ENCODE data around the gene MALT1.

Gene MALT1

DNA sequence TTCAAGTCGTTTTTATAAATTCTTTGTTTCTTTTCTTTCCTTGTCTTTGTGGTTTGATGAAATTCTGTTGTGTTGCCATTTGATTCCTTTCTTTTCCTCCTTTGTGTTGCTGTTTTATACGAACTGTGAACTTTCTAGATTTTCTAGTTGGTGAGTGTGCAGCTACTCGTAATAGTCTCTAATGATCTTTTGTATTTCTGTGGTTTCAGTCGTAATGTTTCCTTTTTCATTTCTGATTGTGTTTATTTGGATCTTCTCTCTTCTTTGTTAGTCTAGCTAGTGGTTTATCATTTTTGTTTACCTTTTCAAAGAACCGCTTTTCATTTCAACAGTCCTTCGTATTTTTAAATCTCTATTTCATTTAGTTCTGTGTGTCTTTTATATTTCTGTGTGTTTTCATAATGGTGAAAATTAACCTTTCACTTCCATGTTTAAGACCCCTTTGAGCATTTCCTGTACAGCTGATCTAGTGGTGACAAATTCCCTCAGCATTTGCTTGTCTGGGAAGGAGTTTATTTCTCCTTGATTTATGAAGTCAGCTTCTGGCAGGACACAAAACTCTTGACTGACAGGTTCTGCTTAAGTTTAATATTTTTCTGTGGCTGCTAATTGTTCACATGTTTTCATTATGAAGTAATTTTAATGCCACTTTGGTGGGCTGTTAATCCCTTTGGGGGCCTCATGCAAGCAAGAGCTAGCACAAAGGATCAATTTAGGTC, 16.2 kb upstream of the MALT1 start:
- no peak for DNase-seq

DNA sequence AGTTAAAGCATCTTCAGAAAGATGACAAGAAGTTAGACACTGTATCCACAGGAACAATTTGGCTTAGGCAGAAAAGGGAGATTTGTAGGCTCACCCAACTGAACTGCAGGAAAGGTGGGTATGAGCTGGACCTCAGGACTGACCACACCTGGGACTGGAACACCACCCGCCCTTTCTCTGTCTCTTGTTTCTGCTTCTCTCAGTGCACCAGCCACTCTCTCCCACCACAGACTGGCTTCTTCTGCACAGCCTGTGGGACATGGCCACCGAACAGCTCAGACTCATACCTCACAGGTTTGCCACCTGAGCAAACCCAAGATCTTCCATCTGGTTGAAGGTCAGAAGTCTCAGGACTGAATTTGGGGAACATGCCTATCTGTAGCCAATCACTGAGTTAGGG, 14.2 kb upstream of the MALT1 start:
- DNase-seq, result no peak

DNA sequence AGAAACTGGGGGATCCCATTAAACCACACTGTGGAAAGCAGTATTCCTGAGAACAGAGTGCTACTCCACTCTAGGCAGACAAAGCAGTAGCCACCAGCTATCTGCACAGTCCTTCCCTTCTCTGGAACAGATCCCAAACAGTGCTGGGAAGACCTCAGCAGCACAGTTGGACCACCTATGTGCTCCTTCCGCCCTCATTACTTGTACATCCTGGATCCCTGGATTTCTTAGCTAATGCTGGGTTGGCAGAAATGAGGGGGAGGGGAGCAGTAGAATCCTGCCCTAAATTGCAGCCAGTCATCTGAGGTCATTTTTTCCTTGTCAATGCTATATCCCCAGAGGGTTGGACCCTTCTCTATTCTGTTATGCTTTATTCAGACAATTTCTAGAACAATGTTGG, 13.8 kb upstream of the MALT1 start:
- no peak for DNase-seq

DNA sequence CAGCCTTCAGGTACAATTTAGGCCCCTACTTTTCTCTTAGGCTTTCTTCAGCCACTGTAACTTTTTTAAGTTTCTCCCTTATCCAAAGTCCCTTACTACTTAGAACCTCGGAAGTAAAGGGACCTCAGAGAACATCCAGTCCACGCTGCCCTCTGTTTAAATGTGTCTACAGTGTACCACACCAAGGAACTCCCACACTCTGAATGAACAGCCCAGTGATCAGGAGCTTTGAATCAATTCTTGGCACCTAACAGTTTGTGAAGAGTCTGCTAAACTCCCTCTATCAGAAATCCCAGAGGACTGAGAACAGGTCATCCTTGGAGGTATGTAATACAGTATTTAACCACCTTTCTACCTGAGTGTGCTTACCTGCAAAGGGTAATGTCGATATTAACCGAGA, 11.6 kb upstream of the MALT1 start:
- DNase-seq, result no peak

DNA sequence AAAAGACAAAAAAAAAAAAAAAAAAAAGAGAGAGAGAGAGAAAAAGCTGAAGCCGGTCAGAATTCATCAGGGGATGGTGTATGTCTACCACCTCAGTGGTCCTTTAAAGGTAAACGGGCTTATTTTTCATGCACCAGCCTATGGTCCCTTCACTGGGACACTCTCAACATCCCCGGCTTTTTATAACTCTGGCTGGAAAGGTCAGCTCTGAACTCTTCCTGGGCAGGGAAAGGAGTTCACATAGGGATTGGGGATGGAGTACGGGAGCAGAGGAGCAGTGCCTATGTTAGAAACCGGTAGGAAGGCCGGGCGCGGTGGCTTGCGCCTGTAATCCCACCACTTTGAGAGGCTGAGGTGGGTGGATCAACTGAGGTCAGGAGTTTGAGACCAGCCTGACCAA, 10.3 kb upstream of the MALT1 start:
- no peak for DNase-seq

DNA sequence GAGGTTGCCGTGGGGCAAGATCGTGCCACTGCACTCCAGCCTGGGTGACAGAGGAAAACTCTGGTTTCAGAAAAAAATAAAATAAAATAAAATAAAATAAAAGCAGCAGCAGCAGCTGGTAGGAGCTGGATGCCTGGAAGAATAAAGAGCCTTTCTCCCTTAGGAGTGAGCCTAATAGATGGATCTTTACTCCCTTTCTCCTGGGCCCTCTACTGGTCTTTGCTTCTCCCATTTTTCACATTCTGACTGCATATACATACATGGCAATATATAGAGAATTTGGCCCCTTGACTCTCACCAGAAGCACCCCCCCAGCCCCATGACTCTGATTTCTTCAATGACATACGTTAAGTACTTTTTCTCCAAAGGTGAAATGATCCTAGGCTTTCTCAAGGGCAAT, 9.8 kb upstream of the MALT1 start:
- DNase-seq, result no peak

DNA sequence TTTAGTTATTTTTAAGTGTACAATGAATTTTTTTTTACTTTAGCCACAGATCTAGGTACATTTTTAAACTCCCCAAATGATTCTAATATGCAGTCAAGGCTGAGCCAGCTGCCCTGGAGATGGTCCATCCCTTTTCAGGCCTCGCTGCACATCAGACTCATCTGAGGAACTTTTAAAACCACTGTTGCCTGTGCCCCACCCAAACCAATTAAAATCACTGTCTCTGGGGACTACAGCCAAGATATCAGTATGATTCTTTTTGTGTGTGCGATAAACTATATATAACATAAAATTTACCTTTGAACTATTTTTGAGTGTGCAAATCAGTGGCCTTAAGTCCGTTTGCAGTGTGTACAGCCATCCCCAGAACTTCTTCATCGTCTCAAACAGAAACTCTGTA, 9.1 kb upstream of the MALT1 start:
- DNase-seq, result no peak

DNA sequence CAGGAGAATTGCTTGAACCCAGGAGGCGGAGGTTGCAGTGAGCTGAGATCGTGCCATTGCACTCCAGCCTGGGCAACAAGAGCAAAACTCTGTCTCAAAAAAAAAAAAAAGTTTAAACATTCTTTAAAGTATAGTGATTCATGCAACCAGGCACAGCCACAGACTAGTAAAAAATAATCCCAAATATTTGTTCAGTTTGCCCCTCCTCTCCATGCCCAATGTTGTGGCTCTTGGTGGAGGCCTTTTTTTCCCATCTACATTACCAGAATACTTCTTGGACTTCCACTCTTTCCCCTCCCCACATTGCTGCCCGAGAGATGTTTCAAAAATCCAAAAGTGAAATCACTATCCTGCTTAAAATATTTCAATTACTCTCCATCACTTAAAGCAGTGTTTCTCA, 5.1 kb upstream of the MALT1 start:
- DNase-seq, result no peak

DNA sequence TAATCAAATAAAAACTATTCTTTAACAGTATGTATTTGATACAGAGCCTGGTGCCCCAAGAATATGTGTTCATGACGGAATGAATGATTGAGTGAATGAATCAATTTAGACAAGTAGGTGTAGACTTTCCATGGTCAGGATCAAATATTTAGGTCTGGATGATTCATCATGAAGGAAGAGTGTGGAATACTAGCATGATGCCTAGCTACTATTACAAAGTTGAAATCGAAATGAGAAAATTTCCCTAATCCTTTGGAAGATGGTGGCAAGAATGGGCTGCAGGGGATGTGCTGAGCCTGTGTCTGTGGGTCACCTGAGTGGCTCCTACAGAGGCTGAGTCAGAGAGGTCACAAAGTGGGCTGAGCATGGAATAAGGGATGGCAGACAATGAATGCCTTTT, 3.1 kb upstream of the MALT1 start:
- no peak for DNase-seq

DNA sequence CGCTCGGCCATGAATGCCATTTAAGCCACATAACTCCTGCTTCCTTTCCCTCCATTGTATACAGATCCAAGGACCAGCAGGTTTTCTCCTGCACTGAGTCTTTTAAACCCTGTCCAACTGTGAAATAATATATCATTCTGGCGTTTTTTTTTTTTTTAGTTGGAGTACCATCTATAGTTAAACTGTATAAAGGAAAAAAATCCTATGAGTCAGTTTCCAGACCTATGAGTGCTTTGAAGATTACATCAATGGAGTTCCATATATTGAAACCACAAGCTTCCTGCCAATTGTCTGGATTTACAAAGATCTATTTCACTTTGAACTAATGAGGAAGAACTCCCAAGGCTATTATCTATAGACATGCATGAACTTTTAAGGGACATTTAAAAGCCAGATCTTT, 2.4 kb upstream of the MALT1 start:
- DNase-seq, result no peak

DNA sequence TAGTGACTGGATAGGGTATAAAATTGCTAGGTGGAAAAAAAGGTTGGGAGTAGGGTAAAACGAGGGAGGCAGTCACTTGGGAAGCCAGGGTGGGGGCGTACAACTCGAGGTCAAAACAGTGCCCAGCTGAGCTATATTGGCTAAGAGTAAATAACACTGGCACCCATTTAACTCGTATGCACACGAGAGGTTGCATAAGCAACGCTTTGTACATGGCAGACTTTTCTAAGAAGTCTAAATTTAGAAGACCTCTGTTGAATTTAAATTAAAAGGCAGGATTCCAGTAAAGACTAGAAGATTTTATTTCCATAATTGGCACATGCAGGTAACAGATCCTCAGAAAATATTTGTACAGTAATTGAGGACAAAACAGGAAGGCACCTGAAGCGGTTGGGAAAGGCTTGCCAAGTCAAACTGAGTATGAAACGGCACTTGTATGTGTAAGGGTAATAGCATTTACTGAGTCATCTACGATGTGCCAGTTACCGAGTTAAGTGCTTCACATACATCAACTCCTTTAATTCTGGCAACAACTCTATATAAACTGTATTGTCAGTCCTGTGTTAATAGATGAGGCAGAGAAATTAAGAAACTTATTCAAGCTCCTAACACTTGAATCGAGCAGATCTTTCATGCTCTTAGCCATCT, 1.4 kb upstream of the MALT1 start:
- DNase-seq, result no peak

DNA sequence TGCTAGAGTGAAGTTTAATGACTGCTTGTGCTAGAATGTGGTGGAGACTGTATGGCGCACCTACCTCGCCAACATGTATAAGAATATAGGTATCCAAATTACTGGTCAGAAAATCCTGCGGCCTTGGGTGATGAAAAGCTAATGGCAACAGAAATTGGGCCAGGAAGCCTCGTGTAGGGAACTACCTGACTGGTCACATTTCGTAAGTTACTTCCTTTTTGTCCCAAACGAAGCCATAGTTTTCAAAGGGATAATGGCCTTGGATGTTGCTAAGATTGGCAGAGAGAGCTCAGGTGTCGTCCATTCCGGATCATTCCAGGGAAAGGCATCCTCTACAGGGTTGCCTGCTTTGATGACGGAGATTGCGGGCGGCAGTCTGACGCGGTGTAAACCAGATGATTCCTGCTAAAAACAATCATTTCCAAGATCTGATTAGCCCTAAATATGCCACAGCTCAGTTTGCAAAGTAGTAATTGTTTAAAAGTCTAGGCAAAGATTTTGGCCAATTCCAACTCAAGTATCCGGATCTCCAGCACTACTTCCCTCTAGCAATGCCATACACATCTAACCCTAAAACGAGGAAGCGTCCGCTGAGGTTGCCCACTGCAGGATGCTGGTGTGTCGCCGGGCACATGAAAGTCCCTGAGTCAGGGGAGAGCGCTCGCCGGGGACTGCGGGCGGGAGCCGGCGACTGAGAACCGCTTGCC, 708 bp upstream of the MALT1 start:
- DNase-seq, result no peak

DNA sequence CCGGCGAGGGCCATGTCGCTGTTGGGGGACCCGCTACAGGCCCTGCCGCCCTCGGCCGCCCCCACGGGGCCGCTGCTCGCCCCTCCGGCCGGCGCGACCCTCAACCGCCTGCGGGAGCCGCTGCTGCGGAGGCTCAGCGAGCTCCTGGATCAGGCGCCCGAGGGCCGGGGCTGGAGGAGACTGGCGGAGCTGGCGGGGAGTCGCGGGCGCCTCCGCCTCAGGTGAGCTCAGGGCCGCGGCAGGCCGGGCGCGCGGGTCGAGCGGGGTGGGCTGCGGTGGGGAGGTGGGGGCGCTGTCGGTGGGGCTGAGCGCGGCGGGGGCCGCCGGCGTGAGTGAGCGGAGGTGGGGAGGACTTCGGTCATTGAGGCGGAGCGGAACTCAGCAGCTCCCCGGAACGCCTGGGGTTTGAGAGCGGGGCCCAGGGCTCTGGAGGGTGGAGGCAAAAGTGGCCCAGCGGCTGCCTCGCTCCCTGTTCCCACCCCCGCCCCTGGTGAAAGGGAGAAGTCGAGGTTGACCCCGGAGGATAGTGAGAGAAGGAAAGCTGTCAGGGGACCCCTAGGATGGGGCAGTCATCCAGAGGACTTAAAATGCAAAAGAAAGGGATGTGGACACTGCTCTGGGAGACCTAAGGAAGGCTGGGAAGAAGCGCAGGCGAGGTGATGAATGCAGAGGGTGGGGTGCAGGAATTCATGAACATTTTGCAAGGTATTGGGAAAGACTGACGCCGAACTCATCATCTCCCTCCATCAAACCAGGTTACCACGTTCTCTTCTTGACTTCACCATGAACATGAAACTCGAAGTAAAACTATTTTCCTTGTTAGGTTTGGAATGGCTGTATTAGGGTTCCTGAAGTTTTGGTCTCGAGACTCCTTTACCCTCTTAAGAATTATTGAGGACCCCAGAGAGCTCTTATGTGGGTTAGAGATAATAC, 633 bp downstream of the MALT1 start:
- DNase-seq, result peak in 1 of 2 experiments; percentile 46

DNA sequence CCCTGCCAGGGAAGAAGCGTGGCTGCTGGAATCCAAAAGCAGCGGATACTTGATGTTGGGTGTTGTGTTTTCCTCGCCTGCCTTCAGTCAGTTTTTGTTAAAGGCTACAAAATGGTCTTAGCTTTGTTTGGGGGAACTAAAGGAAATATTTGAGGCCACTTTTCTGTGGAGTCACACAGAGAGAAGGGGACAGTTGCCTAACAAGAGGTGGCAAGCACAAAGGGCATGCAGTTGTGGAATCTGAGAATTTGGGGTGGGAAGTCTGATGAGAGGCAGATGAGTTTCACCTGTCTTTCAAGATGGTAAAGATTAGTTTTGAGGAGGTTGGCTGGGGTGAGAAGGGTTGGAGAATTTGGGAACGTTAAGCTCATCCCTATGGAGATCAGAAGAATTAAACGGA, 2.9 kb downstream of the MALT1 start:
- DNase-seq, result no peak

DNA sequence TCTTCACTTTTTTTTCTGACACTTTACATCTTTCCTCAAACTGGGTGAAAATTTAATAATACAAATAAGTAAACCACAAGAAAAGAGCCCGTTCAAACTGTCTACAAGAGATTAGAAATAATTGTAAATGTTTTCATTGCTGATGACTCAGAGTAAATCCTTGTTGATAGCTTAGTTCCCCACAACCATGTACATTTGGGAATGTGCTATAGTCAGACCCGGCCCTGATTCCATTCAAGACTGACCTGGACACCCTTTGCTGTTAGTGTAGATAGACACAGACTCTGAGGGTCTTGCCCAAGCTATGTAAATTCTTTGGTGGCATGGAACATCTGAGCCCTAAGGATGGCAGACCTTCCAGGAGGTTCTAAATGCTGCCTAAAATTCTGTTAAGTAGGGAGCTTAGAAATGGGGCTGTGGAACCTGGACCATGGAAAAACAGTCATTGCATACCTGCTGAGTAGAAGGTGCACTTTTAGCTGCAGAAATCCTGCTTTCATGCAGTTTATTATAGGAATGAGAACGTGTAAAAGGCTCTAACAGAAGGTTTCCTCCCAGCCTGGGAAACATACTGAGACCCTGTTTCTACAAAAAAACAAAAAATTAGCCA, 3.7 kb downstream of the MALT1 start:
- no peak for DNase-seq

DNA sequence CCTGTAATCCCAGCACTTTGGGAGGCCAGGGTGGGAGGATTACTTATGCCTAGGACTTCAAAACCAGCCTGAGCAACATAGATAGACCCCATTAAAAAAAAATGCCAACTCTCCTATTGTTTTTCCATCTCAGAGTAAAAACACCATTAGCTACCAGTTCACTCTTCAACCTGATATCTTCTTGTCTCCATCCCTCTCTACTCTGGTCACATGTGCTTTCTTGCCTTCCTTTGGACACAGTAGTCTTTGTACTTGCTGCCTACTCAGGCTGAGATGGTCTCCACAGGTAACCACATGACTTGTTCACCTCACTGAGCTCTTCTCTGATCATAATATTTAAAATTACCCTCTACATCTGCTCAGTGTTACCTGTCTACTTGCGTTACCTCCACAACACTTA, 5.0 kb downstream of the MALT1 start:
- no peak for DNase-seq

DNA sequence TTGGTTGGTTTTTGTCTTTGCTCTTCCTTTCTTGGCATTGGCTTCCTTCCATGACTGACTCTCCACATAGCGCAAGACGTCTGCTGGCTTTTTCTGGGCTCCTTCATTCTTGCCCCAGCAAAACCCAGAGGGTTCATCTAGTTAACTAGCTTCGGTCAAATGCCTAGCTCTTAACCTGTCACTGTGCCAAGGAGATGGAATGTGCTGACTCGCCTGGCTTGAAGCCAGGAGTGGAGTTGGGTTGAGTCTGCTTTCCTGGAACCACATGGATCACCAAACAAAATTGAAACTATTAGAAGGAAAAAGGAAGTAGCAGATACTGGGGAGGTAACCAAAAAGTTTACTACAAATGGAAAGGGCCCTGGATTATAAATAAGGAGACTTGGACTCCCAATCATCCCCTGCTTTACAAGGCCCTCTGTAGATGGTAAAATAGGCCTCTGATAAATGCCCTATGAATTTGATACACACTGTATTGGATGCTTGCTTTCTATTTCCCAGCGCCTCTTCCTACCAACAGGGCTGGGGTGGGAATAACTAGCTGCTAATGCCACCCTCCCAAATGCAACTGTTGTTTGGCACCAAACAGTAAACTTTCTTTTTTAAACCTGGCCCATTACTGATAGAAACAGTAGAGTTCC, 11.3 kb downstream of the MALT1 start:
- DNase-seq, result no peak

DNA sequence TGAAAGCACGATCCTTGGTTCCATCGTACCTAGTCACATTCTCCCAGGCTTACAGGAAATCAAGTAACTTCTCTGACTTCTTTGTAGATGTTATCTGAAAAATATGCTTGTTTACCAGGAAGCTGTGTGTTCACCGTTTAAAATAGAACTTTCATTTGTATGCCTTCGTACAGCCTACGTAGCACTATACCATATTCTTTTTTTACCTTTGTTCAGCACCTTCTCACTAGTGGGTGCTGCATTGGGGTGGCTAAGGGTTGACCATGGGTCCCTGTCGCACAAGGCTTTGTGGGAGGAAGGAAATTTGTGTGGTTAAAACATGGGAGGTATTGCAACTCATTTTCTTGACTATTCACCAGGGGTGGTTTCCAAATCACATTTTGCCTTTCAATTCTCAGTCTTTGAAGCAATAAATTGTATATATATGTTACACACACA, 16.6 kb downstream of the MALT1 start:
- peak; percentile 36 to 65 for DNase-seq

DNA sequence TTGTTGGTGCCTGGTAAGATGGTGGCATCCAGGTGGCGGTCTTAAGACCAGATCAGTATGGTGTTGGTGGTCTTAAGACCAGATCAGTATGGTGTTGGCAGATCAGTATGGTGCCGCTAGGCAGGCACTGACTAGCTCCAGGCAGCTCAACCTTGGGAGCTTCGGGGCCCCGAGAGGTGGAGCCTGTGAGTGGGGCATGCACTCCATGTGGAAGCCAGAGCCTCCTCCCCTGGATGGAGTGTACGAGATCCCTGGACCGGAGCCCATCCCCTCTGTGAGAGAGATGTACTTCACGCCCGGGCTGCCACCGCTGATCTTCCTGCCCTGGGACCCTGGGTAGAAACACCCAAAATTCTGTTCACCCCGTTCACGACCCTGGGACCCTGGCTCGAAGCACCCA, 19.0 kb downstream of the MALT1 start:
- no peak for DNase-seq

DNA sequence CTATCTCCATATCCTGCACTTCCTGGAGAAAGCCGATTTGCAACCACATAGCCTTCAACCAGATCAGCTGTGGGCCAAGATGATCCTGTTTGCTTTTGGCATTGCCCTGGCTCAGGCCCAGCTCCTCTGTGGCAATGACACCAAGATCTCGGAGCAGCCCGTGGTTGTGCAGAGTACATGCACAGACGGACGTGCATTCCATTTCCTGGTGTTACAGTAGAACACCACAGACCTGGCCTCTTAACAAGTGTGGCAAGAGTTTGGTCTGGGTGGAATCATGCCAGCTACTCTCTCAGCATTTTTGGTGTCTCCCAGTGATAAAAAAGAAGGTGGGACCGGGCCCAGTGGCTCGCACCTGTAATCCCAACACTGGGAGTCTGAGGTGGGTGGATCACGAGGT, 20.0 kb downstream of the MALT1 start:
- no peak for DNase-seq

DNA sequence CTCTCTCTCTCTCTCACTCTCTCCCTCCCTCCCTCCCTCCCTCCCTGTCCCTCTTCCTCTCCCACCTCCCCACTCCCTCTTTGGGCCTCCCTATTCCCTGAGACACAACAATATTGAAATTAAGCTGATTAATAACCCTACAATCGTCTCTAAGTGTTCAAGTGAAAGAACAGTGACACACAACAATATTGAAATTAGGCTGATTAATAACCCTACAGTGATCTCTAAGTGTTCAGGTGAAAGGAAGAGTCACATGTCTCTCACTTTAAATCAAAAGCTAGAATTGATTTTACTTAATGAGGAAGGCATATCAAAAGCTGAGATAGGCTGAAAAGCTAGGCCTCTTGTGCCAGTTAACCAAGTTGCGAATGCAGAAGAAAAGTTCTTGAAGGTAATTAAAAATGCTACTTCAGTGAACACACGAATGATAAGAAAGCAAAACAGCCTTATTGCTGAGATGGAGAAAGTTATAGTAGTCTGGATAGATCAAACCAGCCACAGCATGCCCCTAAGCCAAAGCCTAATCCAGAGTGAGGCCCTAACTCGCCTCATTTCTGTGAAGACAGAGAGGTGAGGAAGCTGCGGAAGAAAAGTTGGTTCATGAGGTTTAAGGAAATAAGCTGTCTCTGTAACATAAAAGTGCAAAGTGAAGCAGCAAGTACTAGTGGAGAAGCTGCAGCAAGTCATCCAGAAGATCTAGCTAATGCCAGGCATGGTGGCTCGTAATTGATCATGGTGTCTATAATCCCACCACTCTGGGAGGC, 21.3 kb downstream of the MALT1 start:
- DNase-seq, result no peak
